GM23338 (cell line): ENCODE results near the gene AMPH. TPM values are rescaled to one million over a fixed set of nuclear protein-coding genes. Genes with fewer than 3 reads are reported as not detected.

Experiments used
- ATAC-seq: fragments of 200-7000 bp; cut with Tn5 transposase; 3 replicates; pipeline ENCODE4 v1.9.1; 2020
- DNase-seq: peaks from one replicate; pipeline ENCODE4 v3.0.0-alpha.2; 2015; ENCODE audit warnings: low spot score
- H2AFZ ChIP-seq: fragments of 200-600 bp; sonication (generic); 2 replicates; pipeline ENCODE4 v1.8.0; 2016; ENCODE audit warnings: antibody characterized with exemption, mild to moderate bottlenecking, moderate library complexity
- H3F3A ChIP-seq: fragments of 200-600 bp; sonication (generic); replicated peaks from 2 replicates; pipeline ENCODE4 v1.8.0; 2017; ENCODE audit warnings: antibody characterized with exemption, mixed run types, low read depth
- H3K27ac ChIP-seq: fragments of 200-600 bp; sonication (generic); 2 replicates; pipeline ENCODE4 v1.6.1; 2016; ENCODE audit warnings: low read depth
- H3K27me3 ChIP-seq: fragments of 200-600 bp; sonication (generic); 2 replicates; pipeline ENCODE4 v1.8.0; 2016; ENCODE audit warnings: mild to moderate bottlenecking, mixed run types, moderate library complexity; ENCODE audit not compliant: insufficient read depth
- H3K36me3 ChIP-seq: fragments of 200-600 bp; sonication (generic); 2 replicates; pipeline ENCODE4 v1.8.0; 2016; ENCODE audit warnings: mild to moderate bottlenecking; ENCODE audit not compliant: insufficient read depth
- H3K4me1 ChIP-seq: fragments of 200-600 bp; sonication (generic); 2 replicates; pipeline ENCODE4 v1.8.0; 2016; ENCODE audit warnings: mild to moderate bottlenecking, moderate library complexity; ENCODE audit not compliant: insufficient read depth
- H3K4me2 ChIP-seq: fragments of 200-600 bp; sonication (generic); 2 replicates; pipeline ENCODE4 v1.7.1; 2017; ENCODE audit warnings: mixed run types
- H3K4me3 ChIP-seq: fragments of 200-600 bp; sonication (generic); 2 replicates; pipeline ENCODE4 v1.6.1; 2016; ENCODE audit warnings: mixed run types
- H3K79me2 ChIP-seq: fragments of 200-600 bp; sonication (generic); replicated peaks from 2 replicates; pipeline ENCODE4 v1.8.0; 2017; ENCODE audit warnings: mild to moderate bottlenecking; ENCODE audit not compliant: insufficient read depth
- H3K9me2 ChIP-seq: fragments of 200-600 bp; sonication (generic); 2 replicates; pipeline ENCODE4 v1.8.0; 2017; ENCODE audit not compliant: insufficient read depth
- H4K20me1 ChIP-seq: fragments of 200-600 bp; sonication (generic); replicated peaks from 2 replicates; pipeline ENCODE4 v1.8.0; 2017; ENCODE audit warnings: mild to moderate bottlenecking; ENCODE audit not compliant: insufficient read depth
- H3K27ac Mint-ChIP-seq: 2 replicates; pipeline ENCODE4 v1.8.0; 2020; ENCODE audit warnings: inconsistent platforms, mild to moderate bottlenecking, moderate library complexity, mixed read lengths
- H3K27me3 Mint-ChIP-seq: 3 replicates; pipeline ENCODE4 v1.8.0; 2022; ENCODE audit warnings: low read depth, mild to moderate bottlenecking, moderate library complexity, mixed read lengths, inconsistent platforms; ENCODE audit not compliant: insufficient read depth, poor library complexity
- H3K36me3 Mint-ChIP-seq: 3 replicates; pipeline ENCODE4 v1.8.0; 2021; ENCODE audit warnings: low read depth, mild to moderate bottlenecking, inconsistent platforms, moderate library complexity, mixed read lengths
- H3K4me1 Mint-ChIP-seq: 3 replicates; pipeline ENCODE4 v1.8.0; 2020; ENCODE audit warnings: mild to moderate bottlenecking, inconsistent platforms, mixed read lengths
- H3K4me3 Mint-ChIP-seq: 3 replicates; pipeline ENCODE4 v1.8.0; 2021; ENCODE audit warnings: moderate library complexity, mild to moderate bottlenecking, inconsistent platforms, mixed read lengths
- H3K9me3 Mint-ChIP-seq: 3 replicates; pipeline ENCODE4 v1.8.0; 2020; ENCODE audit warnings: moderate library complexity, mild to moderate bottlenecking, inconsistent platforms, mixed read lengths
- CREB1 ChIP-seq: fragments of 250-450 bp; sonication (Bioruptor Pico); IDR thresholded peaks from 2 replicates; pipeline ENCODE4 v1.5.0; 2020; ENCODE audit warnings: low read depth, mild to moderate bottlenecking, moderate library complexity
- ETS1 ChIP-seq: IDR thresholded peaks from 2 replicates; pipeline ENCODE4 v1.6.1; 2016; ENCODE audit warnings: antibody characterized with exemption
- EZH2 ChIP-seq: fragments of 200-600 bp; sonication (generic); IDR thresholded peaks from one replicate; pipeline ENCODE4 v1.8.0; 2017; ENCODE audit warnings: antibody characterized with exemption, mild to moderate bottlenecking, low read depth; ENCODE audit not compliant: unreplicated experiment
- EZH2phosphoT487 ChIP-seq: fragments of 200-600 bp; sonication (generic); IDR thresholded peaks from one replicate; pipeline ENCODE4 v1.8.1; 2018; ENCODE audit warnings: antibody characterized with exemption; ENCODE audit not compliant: unreplicated experiment
- JUNB ChIP-seq: IDR thresholded peaks from one replicate; pipeline ENCODE4 v1.6.1; 2016; ENCODE audit warnings: antibody characterized with exemption; ENCODE audit not compliant: unreplicated experiment
- NANOG ChIP-seq: IDR thresholded peaks from 2 replicates; pipeline ENCODE4 v1.6.1; 2016; ENCODE audit warnings: antibody characterized with exemption, borderline replicate concordance
- POLR2AphosphoS5 ChIP-seq: IDR thresholded peaks from 2 replicates; pipeline ENCODE4 v1.6.1; 2016; ENCODE audit warnings: antibody characterized with exemption, low read depth
- REST ChIP-seq: IDR thresholded peaks from one replicate; pipeline ENCODE4 v1.6.1; 2018; ENCODE audit warnings: antibody characterized with exemption; ENCODE audit not compliant: unreplicated experiment
- STAT1 ChIP-seq: IDR thresholded peaks from one replicate; pipeline ENCODE4 v1.6.1; 2016; ENCODE audit warnings: antibody characterized with exemption; ENCODE audit not compliant: unreplicated experiment
- ZNF114 ChIP-seq: fragments of 250-450 bp; sonication (Bioruptor Pico); IDR thresholded peaks from 2 replicates; pipeline ENCODE4 v1.5.0; 2020; ENCODE audit warnings: mild to moderate bottlenecking, moderate library complexity
- ZNF331 ChIP-seq: fragments of 250-450 bp; sonication (Bioruptor Pico); IDR thresholded peaks from 2 replicates; pipeline ENCODE4 v1.5.0; 2020; ENCODE audit warnings: low read depth, mild to moderate bottlenecking, moderate library complexity
- ZNF462 ChIP-seq: fragments of 250-450 bp; sonication (Bioruptor Pico); IDR thresholded peaks from 2 replicates; pipeline ENCODE4 v1.5.0; 2020; ENCODE audit warnings: mild to moderate bottlenecking, moderate library complexity
- polyA plus RNA-seq: library from polyadenylated mRNA; unstranded; fragments of >200 nt; fragmentation: Nextera tagmentation; extraction: Ambion mirVana; gene quantifications from 2 replicates; pipeline ENCODE4 v1.2.1, GENCODE V29; 2016
- total RNA-seq: library from RNA; depleted of rRNA; stranded (reverse); fragments of >200 nt; shearing (Covaris generic); gene quantifications from 2 replicates; pipeline ENCODE4 v1.2.3, GENCODE V29; 2014

Gene AMPH
- total and polyA plus RNA-seq, 2 experiments from 2014 or later, result 4.8 to 10.2 TPM

GRCh38 chr7:38558761-38559345, 72.3 kb downstream of the AMPH start:
- Histone ChIP-seq H2AFZ (no peak overlapping the region), H3K79me2 (no peaks in the 10 kb centered on the region), H3F3A (no peaks in the 10 kb centered on the region), H3K9me2 (no peaks in the 10 kb centered on the region), H3K36me3 (0 out of 2 replicates have a peak, but pooled peaks cover 3% of the 10 kb centered on the region), H3K27ac (no peak overlapping the region), H3K4me3 (no peak overlapping the region), H3K4me1 (0 out of 2 replicates have a peak, but pooled peaks cover 6% of the 10 kb centered on the region), H4K20me1 (no peaks in the 10 kb centered on the region), H3K4me2 (no peak overlapping the region), H3K27me3 (no peaks in the 10 kb centered on the region)
- Mint-ChIP-seq H3K27me3 (no peaks in the 10 kb centered on the region), H3K4me3 (no peak overlapping the region), H3K27ac (no peak overlapping the region), H3K36me3 (no peaks in the 10 kb centered on the region), H3K9me3 (no peaks in the 10 kb centered on the region), H3K4me1 (peaks cover 5% of the 10 kb centered on the region; the same call in 1 of the 3 replicates)
- DNase-seq (no peak), ATAC-seq (no peak)
- TF ChIP-seq ZNF331 (CRISPR knock-in tag), result no peak
- TF ChIP-seq ETS1, result no peak
- no peak for TF ChIP-seq POLR2AphosphoS5
- TF ChIP-seq JUNB, result no peak
- TF ChIP-seq CREB1 (CRISPR knock-in tag), result no peak
- TF ChIP-seq ZNF462 (CRISPR knock-in tag), result no peak
- no peak for TF ChIP-seq NANOG
- TF ChIP-seq EZH2, result no peak
- TF ChIP-seq STAT1, result no peak
- TF ChIP-seq REST, result no peak
- no peak for TF ChIP-seq ZNF114 (CRISPR knock-in tag)
- TF ChIP-seq EZH2phosphoT487, result no peak
